D721Med (cell line): Measurements from ENCODE around the gene SHH.

Experiments used
- DNase-seq: peaks from one replicate; pipeline ENCODE4 v3.0.0; 2011; ENCODE audit warnings: low spot score; ENCODE audit not compliant: insufficient read length
- FAIRE-seq: peaks from 2 replicates; lab custom pipeline; 2011; peaks lifted over from hg19 to GRCh38; lab: Jason Lieb, UNC
- TF ChIP-seq, protein P1 (sequence below): IDR thresholded peaks from 2 replicates; pipeline ENCODE4 v1.5.1; 2012; ENCODE audit warnings: mild to moderate bottlenecking, control low read depth; ENCODE audit not compliant: insufficient read depth; ENCODE audit errors: missing control alignments

Gene SHH

DNA sequence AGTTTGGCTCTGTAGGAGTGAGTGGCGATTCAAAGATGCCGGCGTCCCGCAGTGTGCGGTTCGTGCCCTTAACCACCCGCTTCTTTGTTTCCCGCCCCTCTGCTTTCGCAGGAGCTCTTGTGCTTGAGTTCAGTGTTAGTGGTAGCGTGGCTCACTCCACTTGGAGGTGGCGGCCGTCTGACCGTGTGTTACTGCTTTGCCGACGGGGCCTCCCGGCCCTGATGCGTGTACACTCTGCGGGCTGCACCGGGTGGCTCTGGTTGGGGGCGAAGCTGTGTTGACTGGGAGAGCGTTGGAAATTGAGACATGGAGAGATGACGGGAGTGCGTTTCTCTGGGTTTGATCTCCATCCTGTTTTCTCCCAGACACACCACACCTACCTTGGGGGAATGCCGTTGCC is 31.4 kb downstream of the SHH start:
- FAIRE-seq, result no peak

GRCh38 chr7:155778349-155778748 is 33.9 kb downstream of the SHH start:
- FAIRE-seq (no peak), DNase-seq (no peak)
- TF ChIP-seq, protein P1, sequence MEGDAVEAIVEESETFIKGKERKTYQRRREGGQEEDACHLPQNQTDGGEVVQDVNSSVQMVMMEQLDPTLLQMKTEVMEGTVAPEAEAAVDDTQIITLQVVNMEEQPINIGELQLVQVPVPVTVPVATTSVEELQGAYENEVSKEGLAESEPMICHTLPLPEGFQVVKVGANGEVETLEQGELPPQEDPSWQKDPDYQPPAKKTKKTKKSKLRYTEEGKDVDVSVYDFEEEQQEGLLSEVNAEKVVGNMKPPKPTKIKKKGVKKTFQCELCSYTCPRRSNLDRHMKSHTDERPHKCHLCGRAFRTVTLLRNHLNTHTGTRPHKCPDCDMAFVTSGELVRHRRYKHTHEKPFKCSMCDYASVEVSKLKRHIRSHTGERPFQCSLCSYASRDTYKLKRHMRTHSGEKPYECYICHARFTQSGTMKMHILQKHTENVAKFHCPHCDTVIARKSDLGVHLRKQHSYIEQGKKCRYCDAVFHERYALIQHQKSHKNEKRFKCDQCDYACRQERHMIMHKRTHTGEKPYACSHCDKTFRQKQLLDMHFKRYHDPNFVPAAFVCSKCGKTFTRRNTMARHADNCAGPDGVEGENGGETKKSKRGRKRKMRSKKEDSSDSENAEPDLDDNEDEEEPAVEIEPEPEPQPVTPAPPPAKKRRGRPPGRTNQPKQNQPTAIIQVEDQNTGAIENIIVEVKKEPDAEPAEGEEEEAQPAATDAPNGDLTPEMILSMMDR, result no peak

More for the DNA sequence above, 31.4 kb downstream of the SHH start:
- DNase-seq, result no peak
- TF ChIP-seq, protein P1, result no peak

- DNase-seq, result no peak
- TF ChIP-seq, protein P1, result no peak
- FAIRE-seq, result no peak
Observed at GRCh38 chr7:155776606-155777005, 35.7 kb downstream of the SHH start.

DNA sequence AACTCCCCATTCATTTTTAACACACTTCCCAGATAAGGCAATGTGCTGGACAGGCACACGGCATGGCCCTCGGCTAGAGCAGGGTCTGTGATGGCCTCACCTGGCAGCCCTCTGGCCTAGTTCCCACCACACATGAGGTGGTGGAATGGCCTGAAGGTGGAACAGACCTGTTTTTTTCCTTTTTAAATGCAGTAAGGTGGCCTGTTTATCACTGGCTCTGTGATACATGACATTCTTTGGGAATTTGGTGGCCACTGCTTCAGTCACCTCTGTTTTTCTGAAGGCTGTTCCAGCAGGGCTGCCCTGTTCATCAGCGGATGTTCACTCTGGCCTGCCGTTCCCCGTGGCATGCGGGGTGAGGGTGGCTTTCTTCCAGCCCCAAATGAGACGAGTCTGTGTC is 36.6 kb downstream of the SHH start:
- DNase-seq, result no peak

GRCh38 chr7:155774947-155775346 is 37.3 kb downstream of the SHH start:
- TF ChIP-seq, protein P1, result no peak
- DNase-seq (no peak), FAIRE-seq (no peak)

More for the DNA sequence above, 36.6 kb downstream of the SHH start:
- FAIRE-seq, result no peak
- TF ChIP-seq, protein P1, result no peak

DNA sequence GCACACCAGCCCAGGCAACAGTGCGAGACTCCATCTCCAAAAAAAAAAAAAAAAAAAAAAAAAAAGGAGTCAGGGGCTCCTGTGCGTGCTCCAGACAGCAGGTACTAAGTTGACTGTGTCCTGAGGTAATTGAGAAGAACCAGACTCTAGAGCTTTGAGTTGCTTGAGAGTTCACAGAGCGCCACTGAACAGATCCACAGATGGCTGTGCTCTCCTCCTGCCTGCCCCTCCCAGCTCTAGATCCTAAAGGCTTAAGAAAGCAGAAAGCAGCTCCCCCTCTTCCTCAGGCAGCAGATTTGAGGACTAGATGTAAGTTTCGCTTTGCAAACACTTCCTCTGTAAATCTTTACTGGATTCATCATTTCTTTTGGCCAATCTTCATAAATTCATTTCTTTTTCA is 38.7 kb downstream of the SHH start:
- DNase-seq (no peak), FAIRE-seq (no peak)
- TF ChIP-seq, protein P1, result no peak

GRCh38 chr7:155770241-155770640 is 42.0 kb downstream of the SHH start:
- FAIRE-seq, result no peak
- no peak for DNase-seq
- TF ChIP-seq, protein P1, result no peak
